Renal pelvis (tissue), 4 donors: Measurements from ENCODE around the gene CNPY2. TPM values are rescaled to one million over a fixed set of nuclear protein-coding genes. Genes with fewer than 3 reads are reported as not detected.
"Not testable (repeated sequence)": the region's sequence is repeated elsewhere in the genome, so short reads cannot be mapped to it uniquely, and the experiment has no call there.

Experiments used
- DNase-seq: peaks from one replicate; pipeline ENCODE4 v3.0.0-alpha.2; 2013
- polyA plus RNA-seq, 3 donors: library from polyadenylated mRNA; unstranded; fragments of 120-200 nt; gene quantifications; one replicate each; pipeline ENCODE4 v1.2.1, GENCODE V29; 2013; ENCODE audit not compliant: insufficient read length in 3 of 3

The CNPY2 gene
- polyA plus RNA-seq, 3 donors = 160 to 182 (median 172) TPM

DNA sequence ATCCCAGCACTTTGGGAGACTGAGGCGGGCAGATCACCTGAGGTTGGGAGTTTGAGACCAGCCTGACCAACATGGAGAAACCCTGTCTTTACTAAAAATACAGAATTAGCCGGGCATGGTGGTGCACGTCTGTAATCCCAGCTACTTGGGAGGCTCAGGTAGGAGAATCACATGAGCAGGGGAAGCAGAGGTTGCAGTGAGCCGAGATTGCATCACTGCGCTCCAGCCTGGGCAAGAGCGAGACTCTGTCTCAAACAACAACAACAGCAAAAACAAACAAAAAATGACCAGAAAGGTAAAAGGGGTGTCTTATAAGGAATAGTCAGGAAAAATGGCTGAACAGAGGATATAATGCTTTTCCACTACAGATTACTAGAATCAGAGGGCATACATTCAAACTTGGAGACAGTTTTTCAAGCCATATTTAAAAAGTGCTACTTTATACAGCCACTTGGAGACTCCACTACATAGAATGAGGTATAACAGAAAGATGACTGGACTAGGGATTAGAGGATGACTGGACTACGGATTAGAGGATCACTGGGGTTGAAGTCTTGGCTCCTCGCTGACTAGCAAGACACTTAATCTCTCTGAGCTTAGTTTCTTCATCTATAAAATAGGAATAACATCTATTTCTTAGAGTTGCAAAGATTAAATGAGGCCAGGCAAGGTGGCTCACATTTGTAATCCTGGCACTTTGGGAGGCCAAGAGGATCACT lies 10.8 kb downstream of the CNPY2 start:
- DNase-seq = no peak

DNA sequence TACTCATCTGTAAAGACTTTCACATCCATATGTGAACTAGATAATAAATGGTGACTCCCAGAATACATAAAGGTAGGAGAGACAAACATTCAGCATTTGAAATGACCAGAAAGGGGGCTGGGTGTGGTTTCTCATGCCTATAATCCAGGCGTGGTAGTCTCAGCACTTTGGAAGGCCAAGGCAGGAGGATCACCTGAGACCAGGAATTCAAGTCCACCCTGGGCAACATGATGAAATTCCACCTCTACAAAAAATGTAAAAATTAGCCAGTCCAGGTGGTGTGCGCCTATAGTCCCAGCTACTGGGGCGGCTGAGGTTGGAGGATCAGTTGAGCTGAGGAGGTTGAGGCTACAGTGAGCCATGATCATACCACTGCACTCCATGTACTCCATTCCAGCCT lies 11.5 kb downstream of the CNPY2 start:
- no peak for DNase-seq

DNA sequence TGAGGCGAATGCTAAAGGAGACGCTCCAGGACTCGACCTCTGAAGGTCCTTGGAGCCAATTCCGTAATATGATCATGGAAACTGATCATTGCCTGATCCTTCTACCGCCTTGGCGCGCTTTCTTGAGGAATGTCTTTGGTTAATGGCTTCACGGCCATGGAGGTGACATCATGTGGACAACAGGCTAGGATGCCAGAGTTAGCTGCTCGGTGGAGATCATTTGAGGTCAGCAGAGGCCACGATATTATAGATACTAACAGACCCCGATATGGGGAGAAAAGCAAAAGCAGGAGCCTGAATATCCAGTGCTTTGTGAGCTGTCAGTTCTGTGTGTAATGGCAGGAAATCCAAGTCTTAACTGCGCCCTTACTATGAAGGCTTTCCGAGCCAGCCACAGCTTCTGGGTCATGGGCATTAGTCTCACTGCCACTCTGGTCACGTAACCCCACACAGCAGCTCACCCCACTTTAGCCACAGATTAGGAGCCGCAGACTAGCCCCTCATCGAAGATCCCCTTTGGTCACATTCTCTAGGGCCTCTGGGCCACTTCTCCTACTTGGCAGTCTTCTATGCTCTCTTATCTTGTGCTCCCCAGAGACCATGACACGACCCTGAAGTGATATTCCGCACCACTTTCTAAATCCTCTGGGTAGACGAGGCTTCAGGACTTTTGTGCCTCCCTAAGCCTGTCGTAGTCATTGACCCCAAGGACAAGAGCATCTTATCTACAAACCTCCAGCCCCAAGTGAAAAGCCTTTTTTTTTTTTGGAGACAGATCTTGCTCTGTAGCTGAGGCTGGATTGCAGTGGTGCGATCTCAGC lies 14.9 kb downstream of the CNPY2 start:
- DNase-seq = no peak

DNA sequence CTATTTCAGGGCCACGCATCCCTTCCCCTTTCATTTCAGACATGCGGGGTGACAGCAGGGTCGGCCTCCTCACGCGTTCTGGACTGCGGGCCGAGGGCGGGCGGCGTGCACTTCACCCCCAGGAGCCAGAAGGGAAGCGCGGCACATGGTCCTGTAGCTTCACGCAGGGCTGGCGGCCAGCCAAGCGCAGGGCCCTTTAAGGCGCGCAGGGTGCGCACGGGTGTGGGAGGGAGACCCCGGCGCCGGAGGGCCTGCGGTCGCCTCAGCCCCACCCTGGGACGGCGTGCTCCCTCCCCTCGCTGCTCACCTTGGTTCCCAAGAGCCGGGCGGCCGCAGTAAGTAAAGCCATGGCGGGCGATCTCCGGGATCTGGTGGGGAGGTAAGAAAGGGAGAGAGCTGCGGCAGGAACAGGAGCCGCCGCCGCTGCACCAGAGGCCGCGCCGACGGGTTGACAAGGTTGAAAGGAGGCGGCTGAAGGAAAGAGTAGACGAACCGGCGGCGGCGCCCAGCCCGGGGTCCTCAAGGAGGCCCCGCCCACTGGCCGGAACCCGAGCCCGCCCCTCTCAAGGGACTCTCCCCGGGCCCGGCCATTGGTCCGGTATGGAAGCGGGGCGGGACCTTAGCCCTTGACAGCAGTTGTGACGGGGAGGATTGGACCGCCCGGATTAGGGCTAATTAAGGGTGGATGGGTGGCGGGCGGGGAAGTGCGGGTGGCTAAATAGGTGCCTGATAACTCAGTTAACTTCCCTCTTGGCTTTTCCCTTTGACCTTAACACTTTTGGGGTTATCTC lies 15.7 kb downstream of the CNPY2 start, which contains the start of gene CS:
CS (minus strand) TSS at position 478 of the 791 bp plus-strand sequence; CDS start at position 349, 129 bp downstream.
- DNase-seq = peak; percentile 98

DNA sequence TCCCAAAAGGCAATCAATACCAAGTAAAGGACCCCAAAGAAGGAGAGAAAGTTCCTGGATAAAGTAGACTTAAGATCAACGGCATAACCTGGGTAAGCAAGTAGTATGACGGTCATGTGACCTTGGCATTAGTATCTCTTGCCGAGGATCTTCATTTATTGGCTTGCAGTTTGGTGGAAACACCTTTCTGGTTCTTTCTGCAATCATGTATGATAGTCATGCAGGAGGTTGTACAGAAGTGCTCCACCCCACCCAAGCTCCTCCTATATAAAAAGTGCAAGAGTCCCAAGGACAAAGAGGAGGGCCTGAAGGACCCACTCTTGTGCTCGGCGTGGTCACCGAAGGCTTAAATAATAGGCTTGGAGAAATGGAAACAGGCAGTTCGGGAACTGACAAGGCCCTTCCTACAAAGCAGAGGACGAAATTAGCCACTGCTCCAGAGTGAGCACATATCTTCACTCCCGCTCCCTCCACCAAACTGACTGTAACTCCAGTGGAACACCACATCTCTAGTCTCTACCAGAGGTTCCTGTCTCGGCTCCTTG lies 16.4 kb downstream of the CNPY2 start:
- peak; percentile 16 for DNase-seq

DNA sequence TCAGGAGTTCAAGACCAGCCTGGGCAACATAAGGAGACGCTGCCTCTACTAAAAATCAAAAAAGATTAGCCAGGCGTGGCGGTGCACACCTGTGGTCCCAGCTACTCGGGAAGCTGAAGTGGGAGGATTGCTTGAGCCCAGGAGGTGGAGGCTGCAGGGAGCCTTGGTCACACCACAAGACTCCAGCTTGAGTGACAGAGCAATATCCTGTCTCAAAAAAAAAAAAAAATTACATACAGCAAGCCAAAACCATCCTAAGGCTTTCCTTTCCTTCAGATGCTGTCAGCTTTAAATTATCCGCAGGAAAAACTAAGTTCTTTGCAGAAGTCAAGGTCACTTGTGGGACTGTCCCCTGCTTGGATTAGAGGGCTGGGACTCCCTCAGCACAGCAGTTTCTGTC lies 17.0 kb downstream of the CNPY2 start:
- no peak for DNase-seq

DNA sequence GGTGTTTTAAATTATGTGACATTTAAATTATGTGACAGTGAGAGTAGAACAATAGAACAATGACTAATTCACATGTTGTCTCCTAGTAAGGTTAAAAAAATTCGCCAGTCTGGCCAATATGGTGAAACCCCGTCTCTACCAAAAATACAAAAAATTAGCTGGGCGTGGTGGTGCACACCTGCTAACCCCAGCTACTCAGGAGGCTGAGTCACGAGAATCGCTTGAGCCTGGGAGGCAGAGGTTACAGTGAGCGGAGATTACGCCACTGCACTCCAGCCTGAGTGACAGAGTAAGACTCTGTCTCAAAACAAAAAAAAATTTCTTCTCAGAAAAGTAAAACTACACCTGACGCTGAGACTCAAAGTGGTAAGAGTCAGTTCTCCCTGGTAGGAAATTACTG lies 18.4 kb downstream of the CNPY2 start:
- DNase-seq = no peak

DNA sequence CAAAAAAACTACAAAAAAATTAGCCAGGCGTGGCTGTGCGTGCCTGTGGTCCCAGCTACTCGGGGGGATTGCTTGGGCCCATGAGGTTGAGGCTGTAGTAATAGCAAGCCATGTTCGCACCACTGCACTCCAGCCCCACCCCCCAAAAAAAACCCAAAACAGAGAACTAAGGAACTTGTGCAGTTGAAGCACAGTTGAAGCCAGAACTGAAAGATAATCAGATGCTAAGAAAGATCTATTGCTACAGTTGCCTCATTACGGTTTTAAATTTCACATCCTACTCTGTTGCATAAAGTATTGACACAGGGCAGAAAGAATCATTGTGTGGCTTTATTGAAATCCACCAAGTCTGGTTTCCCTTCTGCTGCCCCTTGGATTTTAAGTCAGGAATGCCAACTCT lies 19.5 kb downstream of the CNPY2 start:
- DNase-seq = no peak

DNA sequence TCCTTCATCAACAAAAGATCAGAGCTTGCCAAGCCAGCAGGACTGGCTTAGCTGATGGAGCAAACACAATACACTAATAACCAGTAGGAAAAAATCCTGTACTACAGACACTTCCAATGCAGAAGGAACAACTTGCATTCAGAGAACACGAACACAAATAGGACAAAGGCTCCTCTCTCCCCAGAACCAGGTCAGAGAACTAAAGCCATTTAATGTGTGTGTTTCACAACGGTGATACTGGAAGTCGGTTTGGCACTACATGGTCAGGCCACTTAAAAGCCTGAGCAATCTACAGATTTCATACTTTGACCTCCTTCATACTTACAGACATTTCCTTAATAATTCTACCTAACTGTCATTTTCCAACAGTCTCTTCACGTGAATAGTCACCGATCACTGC lies 22.0 kb downstream of the CNPY2 start:
- no peak for DNase-seq

DNA sequence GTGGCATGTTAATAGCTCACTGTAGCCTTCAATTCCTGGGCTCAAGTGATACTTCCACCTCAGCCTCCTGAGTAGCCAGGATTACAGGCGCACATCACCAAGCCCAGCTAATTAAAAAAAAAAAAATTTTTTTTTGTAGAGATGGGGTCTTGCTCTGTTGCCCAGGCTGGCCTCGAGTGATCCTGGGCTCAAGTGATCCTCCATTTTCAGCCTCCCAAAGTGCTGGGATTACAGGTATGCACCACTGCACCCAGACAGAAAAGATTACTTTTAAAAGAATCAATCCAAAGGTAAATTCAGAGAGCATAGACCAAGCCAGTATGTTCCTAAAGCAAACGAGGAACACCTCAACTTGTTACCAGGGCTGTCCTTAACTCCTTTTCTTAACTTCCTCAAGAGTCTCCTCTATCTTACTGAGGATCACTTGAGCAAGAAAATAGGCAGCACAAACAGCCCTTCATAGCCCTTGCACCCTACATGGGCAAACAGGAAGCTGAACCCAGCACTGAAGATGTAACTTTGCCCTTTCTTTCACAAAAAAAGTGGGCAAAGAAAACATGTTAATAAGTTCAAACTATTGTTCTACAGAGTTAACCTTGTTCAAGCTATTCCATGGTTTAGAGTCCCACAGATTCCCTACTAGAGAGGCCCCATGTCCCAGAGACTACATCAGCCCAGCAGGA lies 26.9 kb downstream of the CNPY2 start:
- DNase-seq = no peak

DNA sequence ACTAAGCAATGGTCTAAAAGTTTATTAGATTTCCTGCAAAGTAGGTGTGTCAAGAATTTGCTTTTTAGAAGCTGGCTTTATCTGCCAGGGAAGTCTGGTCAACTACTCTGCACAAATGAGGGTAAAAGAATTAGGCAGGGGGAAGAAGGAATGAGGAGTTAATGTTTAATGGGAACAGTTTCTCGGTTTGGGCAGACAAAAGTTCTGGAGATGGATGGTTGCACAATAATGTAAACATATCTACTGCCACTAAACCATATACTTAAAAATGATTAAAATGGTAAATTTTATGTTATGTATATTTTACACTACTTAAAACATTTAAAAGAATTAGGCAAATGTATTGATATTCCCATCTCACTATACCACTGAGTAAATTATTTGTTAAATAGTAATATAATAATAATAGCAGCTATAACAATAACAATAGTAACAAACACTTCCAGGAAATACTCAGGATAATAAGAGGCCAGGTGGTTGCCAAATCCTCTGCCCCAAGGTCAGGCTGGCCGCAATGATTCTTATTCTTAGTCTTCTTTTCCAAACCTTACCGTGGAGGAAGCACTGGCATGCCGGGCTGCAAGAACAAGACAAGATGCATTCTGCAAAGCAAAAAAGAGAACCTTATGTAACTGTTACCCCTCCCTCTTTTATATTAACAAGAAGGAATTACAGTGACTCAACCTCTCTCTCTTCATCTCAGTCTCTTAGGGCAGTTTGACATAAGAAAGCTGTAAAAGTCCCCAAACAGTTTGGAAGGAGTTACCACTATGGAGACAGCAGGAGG lies 29.6 kb downstream of the CNPY2 start:
- DNase-seq = no peak

DNA sequence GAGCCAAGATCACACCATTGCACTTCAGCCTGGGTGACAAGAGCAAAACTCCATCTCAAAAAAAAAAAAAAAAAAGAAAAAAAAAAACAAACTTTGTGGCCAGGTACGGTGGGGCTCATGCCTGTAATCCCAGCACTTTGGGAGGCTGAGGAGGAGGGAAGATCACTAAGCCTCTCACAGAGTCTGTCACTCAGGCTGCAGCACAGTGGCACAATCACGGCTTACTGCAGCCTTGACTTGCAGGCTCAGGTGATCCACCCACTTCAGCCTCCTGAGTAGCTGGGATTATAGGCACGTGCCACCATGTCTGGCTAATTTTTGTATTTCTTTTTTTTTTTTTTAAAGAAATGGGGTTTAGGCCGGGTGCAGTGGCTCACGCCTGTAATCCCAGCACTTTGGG lies 31.5 kb downstream of the CNPY2 start:
- not testable (repeated sequence) for DNase-seq

DNA sequence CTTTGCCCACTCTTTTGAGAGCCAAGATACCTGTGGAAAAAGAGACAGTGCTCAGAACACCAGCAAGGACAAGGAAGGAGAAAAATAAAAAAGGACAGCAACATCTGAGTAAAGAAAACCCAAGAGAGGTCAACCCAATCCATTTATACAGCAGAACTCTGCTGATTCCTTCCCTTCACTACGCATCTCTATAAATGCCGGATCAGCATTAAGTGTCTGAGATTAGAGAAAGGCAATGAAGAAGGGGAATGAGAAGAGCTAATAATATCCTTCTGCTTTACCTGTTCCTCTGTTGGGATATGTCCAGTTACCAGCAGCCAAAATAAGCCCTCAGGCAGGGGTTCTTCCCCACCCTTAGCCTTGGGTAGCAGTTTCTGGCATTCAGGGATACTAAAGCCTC lies 33.2 kb downstream of the CNPY2 start:
- DNase-seq = no peak

DNA sequence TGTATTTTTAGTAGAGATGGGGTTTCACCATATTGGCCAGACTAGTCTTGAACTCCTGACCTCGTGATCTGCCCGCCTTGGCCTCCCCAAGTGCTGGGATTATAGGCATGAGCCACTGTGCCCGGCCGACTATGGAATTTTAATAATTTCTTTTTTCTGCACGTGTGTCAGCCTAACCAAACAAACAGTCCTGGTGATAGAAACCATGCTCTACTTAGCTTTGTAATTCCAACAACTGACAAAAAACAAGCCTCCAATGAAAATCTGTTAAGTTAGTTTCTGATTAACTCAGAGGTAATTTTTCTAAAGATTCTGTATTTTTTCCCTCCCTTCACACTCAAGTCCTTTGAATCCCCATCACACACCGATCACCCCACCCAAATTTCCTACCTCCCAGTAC lies 33.8 kb downstream of the CNPY2 start:
- no peak for DNase-seq

DNA sequence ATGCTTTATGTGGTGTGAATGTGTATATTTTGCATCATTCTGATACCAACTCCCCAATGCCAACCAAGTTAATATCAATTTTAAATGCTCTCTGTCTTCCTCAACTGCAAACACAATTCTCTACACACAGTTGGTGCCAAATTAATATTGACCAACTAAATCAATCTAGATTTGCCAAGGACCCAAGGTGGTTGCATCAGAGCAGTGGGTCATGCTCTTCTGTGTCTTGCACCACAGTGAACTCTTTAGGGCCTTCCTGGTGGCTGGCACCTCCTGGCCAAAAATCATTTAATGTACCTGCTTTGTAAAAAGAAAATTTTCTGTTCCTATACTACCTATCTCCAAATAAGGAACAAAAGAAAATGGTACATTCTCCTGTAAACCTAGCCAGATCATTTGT lies 34.9 kb downstream of the CNPY2 start:
- DNase-seq = no peak

DNA sequence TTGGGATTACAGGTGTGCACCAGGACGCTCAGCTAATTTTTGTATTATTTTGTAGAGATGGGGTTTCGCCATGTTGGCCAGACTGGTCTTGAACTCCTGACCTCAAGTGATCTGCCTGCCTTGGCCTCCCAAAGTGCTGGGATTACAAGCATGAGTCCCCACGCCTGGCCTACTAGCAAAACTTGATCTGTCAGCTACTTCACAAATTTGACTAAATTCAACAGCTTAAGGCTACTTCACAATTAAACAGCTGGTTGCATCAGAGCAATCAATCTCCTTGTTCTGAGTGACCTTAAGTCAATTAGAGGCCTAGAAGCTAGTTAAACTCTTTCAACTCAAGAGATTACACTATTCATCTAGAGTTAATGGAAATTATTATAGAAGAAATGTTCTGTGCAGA lies 36.9 kb downstream of the CNPY2 start:
- no peak for DNase-seq

DNA sequence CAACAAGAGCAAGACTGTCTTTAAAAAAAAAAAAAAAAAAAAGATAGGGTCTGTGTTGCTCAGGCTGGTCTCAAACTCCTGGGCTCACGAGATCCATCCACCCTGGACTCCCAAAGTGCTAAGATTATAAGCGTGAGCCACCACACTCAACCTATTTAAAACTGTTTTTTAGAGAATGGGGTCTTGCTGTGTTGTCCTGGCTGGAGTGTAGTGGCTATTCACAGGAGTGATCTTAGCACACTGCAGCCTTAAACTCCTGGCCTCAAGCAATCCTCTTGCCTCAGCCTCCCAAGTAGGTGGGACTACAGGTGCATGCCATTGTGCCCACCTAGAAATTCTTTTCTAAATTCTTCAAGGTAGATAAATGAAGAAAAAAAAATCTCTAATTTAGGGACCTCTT lies 41.5 kb downstream of the CNPY2 start:
- DNase-seq = no peak

DNA sequence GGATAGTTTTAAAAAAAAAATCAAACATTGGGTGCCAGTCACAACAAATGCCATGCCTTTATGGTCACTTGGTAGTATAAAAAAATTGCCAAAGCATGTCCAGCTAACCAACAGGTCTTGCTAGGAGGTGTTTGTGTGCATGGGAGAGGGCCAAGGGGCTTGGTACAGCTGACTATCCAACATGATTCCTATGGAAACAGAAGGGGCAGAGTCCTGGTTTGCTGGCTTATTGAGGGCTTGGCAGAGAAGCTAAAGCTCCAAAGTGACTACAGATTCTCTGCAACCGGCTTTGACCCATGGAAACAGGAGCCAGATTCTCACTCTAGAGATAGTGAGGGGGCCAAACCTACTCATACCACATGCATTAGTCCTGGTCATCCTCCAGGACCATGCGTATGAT lies 43.3 kb downstream of the CNPY2 start:
- not testable (repeated sequence) for DNase-seq

DNA sequence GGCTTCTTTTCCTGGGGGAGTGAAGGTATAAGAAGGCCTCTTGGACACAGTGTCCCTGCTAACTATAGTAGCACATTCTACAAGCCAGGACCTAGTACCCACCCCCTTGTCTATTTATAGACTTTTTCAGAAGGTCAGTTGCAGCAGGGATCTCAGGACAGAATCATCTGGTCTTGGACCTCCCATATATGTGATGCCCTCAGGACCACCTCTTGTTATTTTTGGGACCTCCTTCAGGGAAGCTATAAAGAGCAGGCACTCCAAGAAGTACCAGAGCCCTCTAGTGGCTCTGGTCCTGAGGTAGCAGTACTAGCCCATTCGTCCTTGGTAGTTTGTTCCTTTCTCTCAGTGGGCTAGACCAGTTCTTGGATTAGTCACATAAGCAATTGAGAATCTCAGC lies 44.8 kb downstream of the CNPY2 start:
- peak; percentile 12 for DNase-seq

DNA sequence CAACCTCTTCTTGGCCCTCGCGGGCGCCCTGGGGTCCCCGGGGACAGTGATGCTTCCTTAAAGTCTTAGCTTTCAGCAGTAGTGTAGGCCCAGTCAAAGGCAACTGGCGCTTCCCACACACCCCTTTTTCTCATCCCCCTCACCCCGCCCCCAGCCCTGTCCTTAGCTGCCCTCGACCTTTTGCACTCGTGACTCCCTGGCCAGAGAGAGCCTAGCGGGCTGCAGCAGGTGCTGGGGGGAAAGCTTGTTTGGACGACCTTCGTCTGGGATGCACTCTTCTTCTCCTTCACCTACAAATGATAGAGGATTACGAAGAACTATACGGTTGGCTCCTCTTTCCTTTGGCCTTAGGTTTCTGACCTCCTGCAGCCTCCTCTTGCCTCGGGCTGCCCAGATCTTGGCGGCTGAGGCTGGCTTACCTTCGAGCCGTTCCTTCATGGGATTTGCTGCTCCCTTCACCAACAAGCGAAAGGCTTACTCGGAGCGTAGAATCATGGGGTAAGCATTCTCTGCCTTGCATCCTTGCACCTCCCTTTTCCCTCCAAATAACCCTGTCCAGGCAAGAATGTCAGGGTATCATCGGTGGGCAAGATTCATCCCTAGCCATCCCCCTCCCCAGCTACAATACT lies 48.2 kb downstream of the CNPY2 start:
- DNase-seq = no peak
